Astrocyte of the cerebellum (primary cell): ENCODE results near the gene ADGRD1.

ENCODE experiments used
- DNase-seq: peaks from one replicate; pipeline ENCODE4 v3.0.0-alpha.2; 2011; ENCODE audit warnings: low read depth
- H3K4me3 ChIP-seq: 2 replicates; pipeline ENCODE4 v1.5.1; 2011; ENCODE audit warnings: mild to moderate bottlenecking, low read depth, low read length, moderate library complexity
- in situ Hi-C: cut with HindIII; loops from 2 replicates; pipeline ENCODE4 v1.10.0; 2017; ENCODE audit warnings: low sequenced_read_pairs
- TF ChIP-seq, protein P1 (sequence below): IDR thresholded peaks from 2 replicates; pipeline ENCODE4 v1.5.1; 2012; ENCODE audit warnings: low read length, low read depth, moderate library complexity, mild to moderate bottlenecking; ENCODE audit errors: missing control alignments

The ADGRD1 gene

GRCh38 chr12:130981074-130981742, 27.5 kb downstream of the ADGRD1 start:
- TF ChIP-seq, protein P1, sequence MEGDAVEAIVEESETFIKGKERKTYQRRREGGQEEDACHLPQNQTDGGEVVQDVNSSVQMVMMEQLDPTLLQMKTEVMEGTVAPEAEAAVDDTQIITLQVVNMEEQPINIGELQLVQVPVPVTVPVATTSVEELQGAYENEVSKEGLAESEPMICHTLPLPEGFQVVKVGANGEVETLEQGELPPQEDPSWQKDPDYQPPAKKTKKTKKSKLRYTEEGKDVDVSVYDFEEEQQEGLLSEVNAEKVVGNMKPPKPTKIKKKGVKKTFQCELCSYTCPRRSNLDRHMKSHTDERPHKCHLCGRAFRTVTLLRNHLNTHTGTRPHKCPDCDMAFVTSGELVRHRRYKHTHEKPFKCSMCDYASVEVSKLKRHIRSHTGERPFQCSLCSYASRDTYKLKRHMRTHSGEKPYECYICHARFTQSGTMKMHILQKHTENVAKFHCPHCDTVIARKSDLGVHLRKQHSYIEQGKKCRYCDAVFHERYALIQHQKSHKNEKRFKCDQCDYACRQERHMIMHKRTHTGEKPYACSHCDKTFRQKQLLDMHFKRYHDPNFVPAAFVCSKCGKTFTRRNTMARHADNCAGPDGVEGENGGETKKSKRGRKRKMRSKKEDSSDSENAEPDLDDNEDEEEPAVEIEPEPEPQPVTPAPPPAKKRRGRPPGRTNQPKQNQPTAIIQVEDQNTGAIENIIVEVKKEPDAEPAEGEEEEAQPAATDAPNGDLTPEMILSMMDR, result no peak
- in situ Hi-C loops, result no loop called here

GRCh38 chr12:130981911-130982310, 28.2 kb downstream of the ADGRD1 start:
- H3K4me3 ChIP-seq, result no peak overlapping the region
- TF ChIP-seq, protein P1, result no peak
- in situ Hi-C loops, result no loop called here

More at GRCh38 chr12:130981074-130981742, 27.5 kb downstream of the ADGRD1 start:
- no peak overlapping the region for H3K4me3 ChIP-seq
- DNase-seq, result no peak

DNA sequence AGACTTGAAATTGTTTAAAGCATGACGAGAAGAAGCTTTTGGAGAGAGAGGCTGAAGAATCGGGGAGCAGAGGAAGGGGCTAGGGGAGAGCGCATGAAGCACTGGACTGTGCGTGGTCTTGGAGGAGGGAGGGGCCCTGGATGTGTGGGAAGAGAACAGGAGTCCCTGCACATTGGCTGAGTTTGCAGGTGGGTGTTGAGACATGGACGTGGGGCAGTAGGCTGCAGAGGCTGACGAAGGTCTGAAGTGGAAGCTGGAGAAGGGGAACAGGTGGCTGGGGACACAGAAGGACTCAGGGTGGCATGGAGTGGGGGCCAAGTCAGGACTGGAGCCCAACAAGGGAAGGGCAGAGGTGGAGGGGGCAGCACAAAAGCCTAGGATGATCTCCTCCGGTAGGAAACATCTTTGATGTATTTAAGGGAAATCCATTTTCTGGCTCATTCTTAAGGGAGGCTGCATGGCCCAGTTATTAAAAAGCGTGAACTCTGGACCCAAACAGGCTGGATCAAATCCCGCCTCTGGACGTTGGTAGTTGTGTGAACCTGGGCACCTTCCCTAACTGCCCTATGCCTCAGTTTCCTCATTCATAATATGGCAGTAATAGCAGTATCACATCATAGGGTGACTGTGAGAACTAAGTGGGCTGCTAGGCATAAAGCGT, 29.0 kb downstream of the ADGRD1 start:
- H3K4me3 ChIP-seq, result no peak overlapping the region
- no peak for DNase-seq
- TF ChIP-seq, protein P1, result no peak
- in situ Hi-C loops, result no loop called here

More at GRCh38 chr12:130981911-130982310, 28.2 kb downstream of the ADGRD1 start:
- DNase-seq, result no peak

GRCh38 chr12:130983328-130984017, 29.8 kb downstream of the ADGRD1 start:
- in situ Hi-C loops, result no loop called here

DNA sequence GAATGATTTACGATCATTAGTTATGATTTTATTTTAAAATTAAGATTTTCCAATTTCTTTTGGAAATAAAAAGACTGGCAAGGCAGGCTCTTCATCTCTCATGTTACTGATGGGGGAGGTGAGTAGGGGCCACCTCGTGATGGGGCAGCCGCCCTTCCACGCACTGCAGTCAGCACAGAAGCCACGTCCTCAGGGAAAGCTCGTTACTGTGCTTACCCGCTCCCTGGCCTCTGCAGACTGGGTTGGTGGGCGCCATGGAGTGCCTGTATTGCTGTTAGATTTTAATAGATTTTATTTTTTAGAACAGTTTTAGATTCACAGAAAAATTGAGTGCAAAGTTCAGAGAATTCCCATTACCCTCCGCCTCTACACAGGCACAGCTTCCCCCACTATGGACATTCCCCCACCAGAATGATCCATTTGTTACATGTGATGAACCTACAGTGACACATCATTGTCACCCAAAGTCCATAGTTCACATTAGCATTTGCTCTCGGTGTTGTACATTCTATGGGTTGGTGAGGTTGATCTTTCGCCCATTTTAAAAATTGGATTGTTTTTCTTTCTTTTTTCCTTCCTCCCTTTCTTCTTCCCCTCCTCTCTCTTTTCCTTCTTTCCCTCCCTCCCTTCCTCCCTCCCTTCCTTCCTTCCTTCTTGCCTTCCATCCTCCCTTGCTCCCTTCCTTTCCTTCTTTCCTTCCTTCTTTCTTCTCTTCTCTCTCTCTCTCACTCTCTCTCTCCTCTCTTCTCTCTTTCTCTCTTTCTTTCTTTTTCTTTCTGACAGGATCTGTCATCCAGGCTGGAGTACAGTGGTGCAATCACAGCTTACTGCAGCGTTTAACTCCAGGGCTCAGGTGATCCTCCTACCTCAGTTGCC, 30.7 kb downstream of the ADGRD1 start:
- no peak for DNase-seq
- TF ChIP-seq, protein P1, result no peak
- H3K4me3 ChIP-seq, result no peak overlapping the region
- in situ Hi-C loops, result no loop called here

More at GRCh38 chr12:130983328-130984017, 29.8 kb downstream of the ADGRD1 start:
- DNase-seq, result no peak
- no peak overlapping the region for H3K4me3 ChIP-seq
- TF ChIP-seq, protein P1, result no peak
